Lower leg skin (tissue), 3 donors: ENCODE results near the gene TRIM22.

ENCODE experiments used
- CTCF ChIP-seq, 3 donors: fragments of 450-650 bp; IDR thresholded peaks; one replicate each; pipeline ENCODE4 v1.5.1; 2016; ENCODE audit warnings: antibody characterized with exemption in 3 of 3, mild to moderate bottlenecking in 3 of 3, moderate library complexity in 2 of 3
- POLR2A ChIP-seq, 2 donors: fragments of 450-650 bp; IDR thresholded peaks; one replicate each; pipeline ENCODE4 v1.6.1; 2016 to 2017; ENCODE audit warnings: antibody characterized with exemption in 2 of 2, mild to moderate bottlenecking in 1 of 2, moderate library complexity in 1 of 2

- TF ChIP-seq CTCF (IDR thresholded peaks at IDR 0.05) (no peak), POLR2A (IDR thresholded peaks at IDR 0.05) (no peak)
Observed at GRCh38 chr11:5703741-5704536, 14.3 kb downstream of the TRIM22 start.
